Keratinocyte (primary cell): ENCODE results near the gene GRAMD1B. TPM values are rescaled to one million over a fixed set of nuclear protein-coding genes. Genes with fewer than 3 reads are reported as not detected.

ENCODE experiments used
- DNase-seq: peaks from one replicate; pipeline ENCODE4 v3.0.0-alpha.2; 2011; ENCODE audit warnings: low read depth, missing footprints, low spot score
- FAIRE-seq: peaks from 2 replicates; lab custom pipeline; 2011; peaks lifted over from hg19 to GRCh38; lab: Jason Lieb, UNC
- H2AFZ ChIP-seq: 2 replicates; pipeline ENCODE4 v1.6.0; 2012; ENCODE audit warnings: low read length, control low read depth, inconsistent platforms; ENCODE audit not compliant: control insufficient read depth
- H3K27ac ChIP-seq: 2 replicates; pipeline ENCODE4 v1.5.1; 2011; ENCODE audit warnings: low read length; ENCODE audit not compliant: control insufficient read depth, insufficient read depth
- H3K27me3 ChIP-seq: 3 replicates; pipeline ENCODE4 v1.6.0; 2011; ENCODE audit warnings: low read length; ENCODE audit not compliant: control insufficient read depth, insufficient read depth; ENCODE audit errors: extremely low read depth
- H3K36me3 ChIP-seq, 2 experiments: 2 replicates in 1 of 2; 3 replicates in 1 of 2; pipeline ENCODE4 v1.5.1; 2011; ENCODE audit warnings: low read length in 2 of 2, mild to moderate bottlenecking in 1 of 2; ENCODE audit not compliant: control insufficient read depth in 2 of 2, insufficient read depth in 2 of 2; ENCODE audit errors: extremely low read depth in 1 of 2
- H3K4me1 ChIP-seq: 3 replicates; pipeline ENCODE4 v1.5.1; 2011; ENCODE audit warnings: low read length; ENCODE audit not compliant: control insufficient read depth, insufficient read depth; ENCODE audit errors: extremely low read depth
- H3K4me2 ChIP-seq: 3 replicates; pipeline ENCODE4 v1.6.0; 2011; ENCODE audit warnings: low read depth, low read length; ENCODE audit not compliant: control insufficient read depth, insufficient read depth; ENCODE audit errors: extremely low read depth
- H3K4me3 ChIP-seq, 3 experiments: fragments of 200-600 bp in 1 of 3; sonication (generic) in 1 of 3; 2 replicates in 2 of 3; 3 replicates in 1 of 3; pipeline ENCODE4 v1.5.1; 2011 to 2016; ENCODE audit warnings: low read length in 3 of 3, mild to moderate bottlenecking in 3 of 3, control low read depth in 2 of 3, inconsistent platforms in 1 of 3, low read depth in 1 of 3, mixed read lengths in 1 of 3, mixed run types in 1 of 3, moderate library complexity in 1 of 3; ENCODE audit not compliant: control insufficient read depth in 2 of 3, insufficient read depth in 2 of 3; ENCODE audit errors: extremely low read depth in 1 of 3
- H3K79me2 ChIP-seq: 2 replicates; pipeline ENCODE4 v1.6.0; 2012; ENCODE audit warnings: low read length; ENCODE audit not compliant: control insufficient read depth, insufficient read depth
- H3K9ac ChIP-seq: 3 replicates; pipeline ENCODE4 v1.6.0; 2011; ENCODE audit warnings: low read length; ENCODE audit not compliant: control insufficient read depth, insufficient read depth; ENCODE audit errors: extremely low read depth
- H3K9me1 ChIP-seq: 3 replicates; pipeline ENCODE4 v1.6.0; 2011; ENCODE audit warnings: low read length; ENCODE audit not compliant: control insufficient read depth, insufficient read depth; ENCODE audit errors: extremely low read depth
- H3K9me3 ChIP-seq: 2 replicates; pipeline ENCODE4 v1.5.1; 2012; ENCODE audit warnings: low read depth, low read length; ENCODE audit not compliant: control insufficient read depth
- H4K20me1 ChIP-seq: 3 replicates; pipeline ENCODE4 v1.6.0; 2011; ENCODE audit warnings: low read length; ENCODE audit not compliant: control insufficient read depth, insufficient read depth; ENCODE audit errors: extremely low read depth
- CTCF ChIP-seq, 3 experiments: IDR thresholded peaks in 1 of 3; conservative IDR thresholded peaks in 1 of 3; optimal IDR thresholded peaks in 1 of 3; 2 replicates in 2 of 3; 3 replicates in 1 of 3; pipeline versions ENCODE3 to v1.5.1; 2011; ENCODE audit warnings: low read length in 3 of 3, mild to moderate bottlenecking in 3 of 3, moderate library complexity in 2 of 3, control low read depth in 1 of 3, inconsistent platforms in 1 of 3; ENCODE audit not compliant: insufficient read depth in 2 of 3; ENCODE audit errors: extremely low read depth in 1 of 3
- EZH2 ChIP-seq: IDR thresholded peaks from one replicate; pipeline ENCODE4 v1.6.1; 2012; ENCODE audit warnings: inconsistent platforms, mild to moderate bottlenecking, low read length, moderate library complexity
- dilution Hi-C: fragments of 300-500 bp; cut with MboI; formaldehyde crosslinking; loops from one replicate; pipeline ENCODE4 v1.7.0; 2020; ENCODE audit warnings: low sequenced_read_pairs; ENCODE audit not compliant: extremely low pct_ligation_motif_present
- polyA plus RNA-seq, 5 experiments: library from polyadenylated mRNA; depleted of rRNA in 3 of 5; stranded (reverse) in 3 of 5; stranded (forward) in 1 of 5; unstranded in 1 of 5; fragments of >200 nt; gene quantifications; 1 replicate in 1 of 5; 2 replicates in 3 of 5; 3 replicates in 1 of 5; pipeline versions ENCODE4 v1.2.1 to v1.2.3, GENCODE V29; 2011 to 2012; ENCODE audit warnings: missing spikeins in 2 of 5, low read depth in 1 of 5, low replicate concordance in 1 of 5

Gene GRAMD1B
- polyA plus RNA-seq, 1 donor (not counting 4 experiments of a cell fraction or from before 2014, with no cell fraction given): 0.04 TPM

- no peak for TF ChIP-seq EZH2
- TF ChIP-seq CTCF (optimal IDR thresholded peaks at IDR 0.05 in 1 of 3, IDR thresholded peaks at IDR 0.05 in 1 of 3, conservative IDR thresholded peaks at IDR 0.05 in 1 of 3; ENCODE audit: extremely low read depth in 1 of 3, insufficient read depth in 2 of 3, low read length in 3 of 3): no peak
- Histone ChIP-seq H3K4me1 (no peaks in the 10 kb centered on the region), H3K79me2 (no peaks in the 10 kb centered on the region), H3K9me3 (no peaks in the 10 kb centered on the region), H3K9me1 (no peaks in the 10 kb centered on the region), H4K20me1 (no peaks in the 10 kb centered on the region), H3K9ac (no peak overlapping the region), H3K4me3 (no peak overlapping the region), H3K4me2 (no peak overlapping the region), H3K36me3 (no peaks in the 10 kb centered on the region), H2AFZ (no peak overlapping the region), H3K27me3 (peaks cover 5% of the 10 kb centered on the region), H3K27ac (no peak overlapping the region)
- dilution Hi-C loops: no loop called here
- DNase-seq: no peak
- no peak for FAIRE-seq
Measured at GRCh38 chr11:123608371-123608770, 178.3 kb downstream of the GRAMD1B start.

DNA sequence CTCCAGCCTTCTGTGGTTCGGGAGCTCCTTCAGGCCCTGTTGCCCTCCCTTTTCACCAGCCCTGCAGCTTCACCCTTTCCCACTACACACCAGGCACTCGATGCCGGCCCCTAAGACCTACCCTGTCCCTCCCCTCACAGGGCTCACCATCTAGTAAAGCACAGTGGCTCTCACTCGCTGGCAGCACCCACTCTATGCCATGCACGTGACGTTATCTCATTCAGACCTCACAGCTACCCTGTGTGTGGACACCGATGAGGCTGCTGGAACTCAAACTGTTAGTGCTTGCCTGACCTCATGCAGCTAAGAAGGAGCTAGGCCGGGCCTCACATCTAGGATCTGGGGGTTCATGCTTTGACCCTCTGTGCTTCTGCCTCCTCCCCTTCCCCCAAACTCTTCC, 178.9 kb downstream of the GRAMD1B start:
- no peak overlapping the region for H3K27ac ChIP-seq
- FAIRE-seq (no peak), DNase-seq (no peak)
- H3K9ac ChIP-seq: no peak overlapping the region
- H3K79me2 ChIP-seq: no peaks in the 10 kb centered on the region
- no peaks in the 10 kb centered on the region for H3K9me3 ChIP-seq
- no peaks in the 10 kb centered on the region for H3K4me1 ChIP-seq
- dilution Hi-C loops: no loop called here
- TF ChIP-seq CTCF (optimal IDR thresholded peaks at IDR 0.05 in 1 of 3, IDR thresholded peaks at IDR 0.05 in 1 of 3, conservative IDR thresholded peaks at IDR 0.05 in 1 of 3; ENCODE audit: extremely low read depth in 1 of 3, insufficient read depth in 2 of 3, low read length in 3 of 3) (no peak), EZH2 (no peak)
- H3K4me3 ChIP-seq: no peak overlapping the region
- no peaks in the 10 kb centered on the region for H4K20me1 ChIP-seq
- H3K36me3 ChIP-seq: no peaks in the 10 kb centered on the region
- no peak overlapping the region for H2AFZ ChIP-seq
- H3K4me2 ChIP-seq: no peak overlapping the region
- H3K9me1 ChIP-seq: no peaks in the 10 kb centered on the region
- peaks cover 5% of the 10 kb centered on the region for H3K27me3 ChIP-seq
